NCI-H2196 treated with DMSO at 0.1 percent for 48 hours (cell line): ENCODE data around the gene POMP.

ENCODE experiments used
- DNase-seq: peaks from one replicate; lab custom pipeline; 2025; ENCODE audit not compliant: unreplicated experiment; lab: John Stamatoyannopoulos, UW

Gene POMP

GRCh38 chr13:28658796-28659620, at the start of gene POMP:
Gene POMP (plus strand): TSS chr13:28659130. CDS start chr13:28659185, 55 bp downstream.
- peak; percentile 53 for DNase-seq

- no peak for DNase-seq
Observed at GRCh38 chr13:28609381-28609780, 49.5 kb upstream of the POMP start.

GRCh38 chr13:28609926-28610325, 49.0 kb upstream of the POMP start:
- DNase-seq = no peak

GRCh38 chr13:28610996-28611395, 47.9 kb upstream of the POMP start:
- DNase-seq = no peak

- DNase-seq = no peak
Observed at GRCh38 chr13:28611654-28612131, 47.2 kb upstream of the POMP start.

GRCh38 chr13:28613562-28613961, 45.4 kb upstream of the POMP start:
- DNase-seq = no peak

- no peak for DNase-seq
Observed at GRCh38 chr13:28615916-28616446, 42.9 kb upstream of the POMP start.

GRCh38 chr13:28618230-28618994, 40.5 kb upstream of the POMP start:
- DNase-seq = no peak

GRCh38 chr13:28620011-28620830, 38.7 kb upstream of the POMP start:
- DNase-seq = no peak

- no peak for DNase-seq
Observed at GRCh38 chr13:28621449-28621848, 37.5 kb upstream of the POMP start.

- DNase-seq = no peak
Observed at GRCh38 chr13:28622286-28622685, 36.6 kb upstream of the POMP start.

- no peak for DNase-seq
Observed at GRCh38 chr13:28623782-28624706, 34.9 kb upstream of the POMP start.

- no peak for DNase-seq
Observed at GRCh38 chr13:28624707-28625432, 34.1 kb upstream of the POMP start.

GRCh38 chr13:28626266-28626665, 32.7 kb upstream of the POMP start:
- no peak for DNase-seq

- no peak for DNase-seq
Observed at GRCh38 chr13:28628241-28628640, 30.7 kb upstream of the POMP start.

- DNase-seq = no peak
Observed at GRCh38 chr13:28630869-28631268, 28.1 kb upstream of the POMP start.

- DNase-seq = no peak
Observed at GRCh38 chr13:28631801-28632200, 27.1 kb upstream of the POMP start.

- no peak for DNase-seq
Observed at GRCh38 chr13:28636069-28636468, 22.9 kb upstream of the POMP start.

- DNase-seq = peak; percentile 4
Observed at GRCh38 chr13:28636677-28637317, 22.1 kb upstream of the POMP start.
